ENCODE results near the gene CTAG1A. TPM values are rescaled to one million over a fixed set of nuclear protein-coding genes. Genes with fewer than 3 reads are reported as not detected.
"Not testable (repeated sequence)": the region's sequence is repeated elsewhere in the genome, so short reads cannot be mapped to it uniquely, and the experiment has no call there.

The CTAG1A gene
- polyA plus RNA-seq (2013, experiment 1 of 2): not detected
- polyA plus RNA-seq (2013, experiment 2 of 2): not detected

DNA sequence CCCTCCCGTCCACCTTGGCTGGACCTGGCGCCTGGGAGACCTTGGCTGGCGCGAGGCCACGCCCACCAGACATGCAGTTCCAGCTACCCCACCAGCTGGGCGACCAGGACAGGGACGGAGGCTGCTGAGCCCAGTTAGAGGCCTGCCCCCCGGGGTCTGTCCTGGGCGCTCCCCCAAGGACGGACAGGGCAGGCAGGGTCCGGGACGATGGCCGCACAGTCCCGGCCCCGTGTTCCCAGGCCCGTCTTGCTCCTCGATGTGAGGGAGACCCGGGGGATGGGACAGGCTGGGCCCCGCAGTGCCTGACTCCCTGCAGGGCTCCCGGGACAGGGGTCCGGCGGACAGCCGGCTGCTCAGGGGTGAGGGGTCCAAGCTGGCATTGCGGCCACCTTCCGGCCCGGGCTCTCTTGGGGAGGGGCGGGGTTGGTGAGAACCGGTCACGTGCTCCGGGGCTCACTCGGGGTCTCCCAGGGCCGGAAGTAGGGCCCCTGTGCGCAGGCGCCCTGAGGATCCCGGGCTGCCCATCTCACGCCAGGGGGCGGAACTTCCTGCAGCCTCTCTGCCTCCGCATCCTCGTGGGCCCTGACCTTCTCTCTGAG, at the start of gene CTAG1A:
TSS of gene CTAG1A (plus strand) at position 549 of the 599 bp plus-strand sequence. CDS start 74 bp downstream, outside the sequence.
- H3K79me2 ChIP-seq (ENCODE audit: control insufficient read depth, insufficient read depth, low read length); H3K27me3 ChIP-seq (ENCODE audit: insufficient read depth, low read length, poor library complexity); H4K5ac ChIP-seq (ENCODE audit: low read length); H3K4me1 ChIP-seq (ENCODE audit: control insufficient read depth, low read depth, low read length); H3K18ac ChIP-seq (ENCODE audit: low read length); DNase-seq; H2BK15ac ChIP-seq (replicated peaks; ENCODE audit: low read depth); H3K4me2 ChIP-seq (ENCODE audit: low read length); H4K8ac ChIP-seq (ENCODE audit: low read depth, low read length); H3K27ac ChIP-seq (ENCODE audit: low read depth, low read length); H2BK5ac ChIP-seq (ENCODE audit: low read length); H3K9ac ChIP-seq (ENCODE audit: low read length); H2BK120ac ChIP-seq (ENCODE audit: low read depth, low read length); H2AK5ac ChIP-seq (ENCODE audit: low read length); H3K4ac ChIP-seq (ENCODE audit: low read depth, low read length); H3K4me3 ChIP-seq (ENCODE audit: low read length); H3K36me3 ChIP-seq (ENCODE audit: control insufficient read depth, insufficient read depth, low read length); H3K23ac ChIP-seq (ENCODE audit: low read length); H3K56ac ChIP-seq (ENCODE audit: low read length); H3K79me1 ChIP-seq (ENCODE audit: low read length): not testable (repeated sequence)
- no CpG with 5 or more reads among the region's 39 CpGs for WGBS (ENCODE audit: extremely low coverage, insufficient coverage, low lambda C conversion rate)

DNA sequence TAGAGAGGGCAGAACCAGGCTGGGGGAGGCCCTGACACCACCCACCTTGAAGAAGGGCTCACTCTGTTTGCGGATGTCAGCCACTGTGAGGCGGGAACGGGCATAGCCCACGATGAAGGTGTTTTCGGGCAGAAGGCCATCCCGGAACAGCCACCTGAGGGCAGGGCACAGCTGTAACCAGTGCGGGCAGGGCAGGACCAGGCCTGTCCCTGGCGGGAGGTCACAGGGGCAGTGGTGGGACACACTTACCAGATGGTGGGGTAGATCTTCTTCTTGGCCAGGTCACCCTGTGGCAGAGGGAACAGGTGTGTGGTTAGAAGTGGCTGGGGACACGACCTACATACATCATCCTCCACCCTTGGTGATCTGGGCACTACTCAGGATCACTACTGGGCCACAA, 49.0 kb upstream of the CTAG1A start:
- Histone ChIP-seq H2BK120ac (ENCODE audit: low read depth, low read length) (no peak overlapping the region), H3K4me1 (ENCODE audit: control insufficient read depth, low read depth, low read length) (no peaks in the 10 kb centered on the region), H3K23ac (ENCODE audit: low read length) (no peak overlapping the region), H2BK15ac (replicated peaks; ENCODE audit: low read depth) (no peak overlapping the region), H3K9ac (ENCODE audit: low read length) (no peak overlapping the region), H2BK5ac (ENCODE audit: low read length) (no peak overlapping the region), H3K79me1 (ENCODE audit: low read length) (no peaks in the 10 kb centered on the region), H3K4me2 (ENCODE audit: low read length) (no peak overlapping the region), H4K8ac (ENCODE audit: low read depth, low read length) (no peak overlapping the region), H3K56ac (ENCODE audit: low read length) (no peak overlapping the region), H4K5ac (ENCODE audit: low read length) (no peak overlapping the region), H3K36me3 (ENCODE audit: control insufficient read depth, insufficient read depth, low read length) (no peaks in the 10 kb centered on the region), H3K79me2 (ENCODE audit: control insufficient read depth, insufficient read depth, low read length) (no peaks in the 10 kb centered on the region), H2AK5ac (ENCODE audit: low read length) (no peak overlapping the region), H3K4ac (ENCODE audit: low read depth, low read length) (no peak overlapping the region), H3K27ac (ENCODE audit: low read depth, low read length) (no peak overlapping the region), H3K27me3 (ENCODE audit: insufficient read depth, low read length, poor library complexity) (no peaks in the 10 kb centered on the region), H3K4me3 (ENCODE audit: low read length) (no peak overlapping the region), H3K18ac (ENCODE audit: low read length) (no peak overlapping the region)
- DNase-seq: no peak
- WGBS (ENCODE audit: extremely low coverage, insufficient coverage, low lambda C conversion rate): no CpG with 5 or more reads among the region's 9 CpGs

DNA sequence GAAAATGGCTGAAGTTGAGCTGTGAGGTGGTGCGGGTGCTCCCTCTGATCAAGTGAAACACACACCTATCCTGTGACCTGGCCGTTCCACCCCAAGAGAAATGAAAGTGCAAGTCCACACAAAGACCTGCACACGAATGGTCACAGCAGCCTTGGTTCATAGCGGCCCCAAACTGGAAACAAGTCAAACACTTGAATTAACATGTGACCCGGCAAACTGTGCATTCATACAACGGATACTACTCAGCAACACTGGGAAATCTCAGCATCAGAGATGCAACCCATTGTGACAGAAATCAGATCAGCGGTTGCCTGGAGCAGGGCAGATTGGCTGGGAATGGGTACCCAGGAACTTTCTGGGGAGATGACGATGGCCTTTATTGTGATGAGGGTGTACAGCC, 45.9 kb upstream of the CTAG1A start:
- H2BK5ac ChIP-seq (ENCODE audit: low read length): no peak overlapping the region
- H3K79me1 ChIP-seq (ENCODE audit: low read length): no peaks in the 10 kb centered on the region
- no peak overlapping the region for H4K5ac ChIP-seq (ENCODE audit: low read length)
- H3K4me3 ChIP-seq (ENCODE audit: low read length): no peak overlapping the region
- no peaks in the 10 kb centered on the region for H3K79me2 ChIP-seq (ENCODE audit: control insufficient read depth, insufficient read depth, low read length)
- H3K27ac ChIP-seq (ENCODE audit: low read depth, low read length): no peak overlapping the region
- no peak overlapping the region for H4K8ac ChIP-seq (ENCODE audit: low read depth, low read length)
- H2BK120ac ChIP-seq (ENCODE audit: low read depth, low read length): no peak overlapping the region
- H3K4me1 ChIP-seq (ENCODE audit: control insufficient read depth, low read depth, low read length): no peaks in the 10 kb centered on the region
- H3K4me2 ChIP-seq (ENCODE audit: low read length): no peak overlapping the region
- no peak overlapping the region for H3K4ac ChIP-seq (ENCODE audit: low read depth, low read length)
- no peak overlapping the region for H3K23ac ChIP-seq (ENCODE audit: low read length)
- no peak overlapping the region for H3K56ac ChIP-seq (ENCODE audit: low read length)
- WGBS (ENCODE audit: extremely low coverage, insufficient coverage, low lambda C conversion rate): no CpG with 5 or more reads among the region's 8 CpGs
- H3K9ac ChIP-seq (ENCODE audit: low read length): no peak overlapping the region
- no peak overlapping the region for H2BK15ac ChIP-seq (replicated peaks; ENCODE audit: low read depth)
- H2AK5ac ChIP-seq (ENCODE audit: low read length): no peak overlapping the region
- no peaks in the 10 kb centered on the region for H3K27me3 ChIP-seq (ENCODE audit: insufficient read depth, low read length, poor library complexity)
- no peaks in the 10 kb centered on the region for H3K36me3 ChIP-seq (ENCODE audit: control insufficient read depth, insufficient read depth, low read length)
- DNase-seq: no peak
- H3K18ac ChIP-seq (ENCODE audit: low read length): no peak overlapping the region

DNA sequence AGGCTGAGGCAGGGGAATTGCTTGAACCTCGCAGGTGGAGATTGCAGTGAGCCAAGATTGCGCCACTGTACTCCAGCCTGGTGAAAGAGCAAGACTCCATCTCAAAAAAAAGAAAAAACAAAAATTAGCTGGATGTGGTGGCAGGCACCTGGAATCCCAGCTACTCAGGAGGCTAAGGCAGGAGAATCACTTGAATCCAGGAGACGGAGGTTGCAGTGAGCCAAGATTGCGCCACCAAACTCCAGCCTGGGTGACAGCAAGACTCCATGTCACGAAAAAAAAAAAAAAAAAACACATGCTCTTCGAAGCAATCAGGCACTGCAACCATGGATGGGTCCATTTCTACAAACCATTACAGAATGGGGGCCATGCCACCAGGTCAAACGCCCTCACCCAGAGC, 44.6 kb upstream of the CTAG1A start:
- H3K79me1 ChIP-seq (ENCODE audit: low read length); H3K27ac ChIP-seq (ENCODE audit: low read depth, low read length); H2BK15ac ChIP-seq (replicated peaks; ENCODE audit: low read depth); H2BK120ac ChIP-seq (ENCODE audit: low read depth, low read length); H3K4me2 ChIP-seq (ENCODE audit: low read length); H3K18ac ChIP-seq (ENCODE audit: low read length); H3K56ac ChIP-seq (ENCODE audit: low read length); H2AK5ac ChIP-seq (ENCODE audit: low read length); H3K27me3 ChIP-seq (ENCODE audit: insufficient read depth, low read length, poor library complexity); H3K36me3 ChIP-seq (ENCODE audit: control insufficient read depth, insufficient read depth, low read length); H3K9ac ChIP-seq (ENCODE audit: low read length); DNase-seq; H3K4me3 ChIP-seq (ENCODE audit: low read length); H4K8ac ChIP-seq (ENCODE audit: low read depth, low read length); H3K4me1 ChIP-seq (ENCODE audit: control insufficient read depth, low read depth, low read length); H3K4ac ChIP-seq (ENCODE audit: low read depth, low read length); H3K23ac ChIP-seq (ENCODE audit: low read length); H4K5ac ChIP-seq (ENCODE audit: low read length); H3K79me2 ChIP-seq (ENCODE audit: control insufficient read depth, insufficient read depth, low read length); H2BK5ac ChIP-seq (ENCODE audit: low read length): not testable (repeated sequence)
- WGBS (ENCODE audit: extremely low coverage, insufficient coverage, low lambda C conversion rate): no CpG with 5 or more reads among the region's 7 CpGs

DNA sequence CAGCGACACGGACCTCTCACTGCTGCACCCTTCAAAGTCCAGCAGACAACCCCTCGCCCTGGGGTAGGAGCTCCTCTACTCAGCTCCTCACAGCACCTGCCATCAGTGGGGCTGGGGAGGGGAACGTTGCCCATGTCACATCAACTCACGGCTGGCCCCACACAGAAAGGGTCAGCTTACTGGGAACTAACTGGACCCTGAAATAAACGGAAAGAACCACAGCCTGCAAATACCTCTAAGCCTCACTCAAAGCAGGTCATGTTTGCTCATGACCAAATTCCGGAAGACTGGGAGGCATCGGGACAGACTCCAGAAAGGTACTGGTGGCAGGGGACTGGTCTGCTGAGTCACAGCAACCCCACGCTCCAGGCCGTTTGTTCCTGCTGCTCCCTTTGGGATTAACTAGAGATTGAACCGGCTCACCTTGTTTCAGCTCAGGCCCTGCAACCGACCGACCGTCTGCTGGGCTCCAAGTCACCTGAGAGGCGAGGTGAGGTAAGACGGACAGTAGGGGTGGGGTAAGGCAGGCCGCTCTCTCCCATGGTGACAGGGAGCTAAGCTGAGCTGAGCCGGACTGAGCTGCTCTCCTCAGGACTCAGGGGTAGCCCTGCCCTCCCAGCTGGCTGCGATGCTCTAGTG, 43.9 kb upstream of the CTAG1A start:
- no CpG with 5 or more reads among the region's 19 CpGs for WGBS (ENCODE audit: extremely low coverage, insufficient coverage, low lambda C conversion rate)
- Histone ChIP-seq H2BK5ac (ENCODE audit: low read length) (no peak overlapping the region), H3K23ac (ENCODE audit: low read length) (no peak overlapping the region), H3K36me3 (ENCODE audit: control insufficient read depth, insufficient read depth, low read length) (no peaks in the 10 kb centered on the region), H3K27me3 (ENCODE audit: insufficient read depth, low read length, poor library complexity) (no peaks in the 10 kb centered on the region), H2BK120ac (ENCODE audit: low read depth, low read length) (no peak overlapping the region), H3K9ac (ENCODE audit: low read length) (no peak overlapping the region), H3K27ac (ENCODE audit: low read depth, low read length) (no peak overlapping the region), H3K4ac (ENCODE audit: low read depth, low read length) (no peak overlapping the region), H3K56ac (ENCODE audit: low read length) (no peak overlapping the region), H2AK5ac (ENCODE audit: low read length) (no peak overlapping the region), H4K8ac (ENCODE audit: low read depth, low read length) (no peak overlapping the region), H3K79me1 (ENCODE audit: low read length) (no peaks in the 10 kb centered on the region), H3K4me2 (ENCODE audit: low read length) (no peak overlapping the region), H3K18ac (ENCODE audit: low read length) (no peak overlapping the region), H3K4me3 (ENCODE audit: low read length) (no peak overlapping the region), H4K5ac (ENCODE audit: low read length) (no peak overlapping the region), H3K79me2 (ENCODE audit: control insufficient read depth, insufficient read depth, low read length) (no peaks in the 10 kb centered on the region), H2BK15ac (replicated peaks; ENCODE audit: low read depth) (no peak overlapping the region), H3K4me1 (ENCODE audit: control insufficient read depth, low read depth, low read length) (no peaks in the 10 kb centered on the region)
- no peak for DNase-seq

DNA sequence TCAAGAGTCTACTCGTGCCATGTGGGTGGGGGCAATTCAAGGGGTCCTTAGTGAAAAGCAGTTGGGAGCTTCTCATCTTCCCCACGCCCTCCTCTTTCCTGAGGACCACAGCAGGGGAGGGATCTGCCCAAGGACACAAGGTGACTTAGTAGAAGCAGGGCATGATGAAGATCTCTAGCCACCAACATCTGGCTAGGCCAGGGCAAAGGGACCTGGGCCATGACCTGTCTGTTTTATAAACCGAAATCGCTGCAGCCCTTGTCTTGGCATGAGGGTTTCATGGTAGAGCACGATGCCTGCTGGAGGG, 43.4 kb upstream of the CTAG1A start:
- H2BK15ac ChIP-seq (replicated peaks; ENCODE audit: low read depth): no peak overlapping the region
- no peak overlapping the region for H4K8ac ChIP-seq (ENCODE audit: low read depth, low read length)
- no peak overlapping the region for H3K4me3 ChIP-seq (ENCODE audit: low read length)
- no peaks in the 10 kb centered on the region for H3K27me3 ChIP-seq (ENCODE audit: insufficient read depth, low read length, poor library complexity)
- no peaks in the 10 kb centered on the region for H3K36me3 ChIP-seq (ENCODE audit: control insufficient read depth, insufficient read depth, low read length)
- no peak overlapping the region for H3K23ac ChIP-seq (ENCODE audit: low read length)
- H3K79me1 ChIP-seq (ENCODE audit: low read length): no peaks in the 10 kb centered on the region
- H3K18ac ChIP-seq (ENCODE audit: low read length): no peak overlapping the region
- WGBS (ENCODE audit: extremely low coverage, insufficient coverage, low lambda C conversion rate): no CpG with 5 or more reads among the region's 5 CpGs
- H2AK5ac ChIP-seq (ENCODE audit: low read length): no peak overlapping the region
- no peak overlapping the region for H2BK120ac ChIP-seq (ENCODE audit: low read depth, low read length)
- H4K5ac ChIP-seq (ENCODE audit: low read length): no peak overlapping the region
- H3K79me2 ChIP-seq (ENCODE audit: control insufficient read depth, insufficient read depth, low read length): no peaks in the 10 kb centered on the region
- no peak overlapping the region for H3K27ac ChIP-seq (ENCODE audit: low read depth, low read length)
- H3K4me2 ChIP-seq (ENCODE audit: low read length): no peak overlapping the region
- H3K4ac ChIP-seq (ENCODE audit: low read depth, low read length): no peak overlapping the region
- no peak for DNase-seq
- H2BK5ac ChIP-seq (ENCODE audit: low read length): no peak overlapping the region
- no peaks in the 10 kb centered on the region for H3K4me1 ChIP-seq (ENCODE audit: control insufficient read depth, low read depth, low read length)
- H3K9ac ChIP-seq (ENCODE audit: low read length): no peak overlapping the region
- H3K56ac ChIP-seq (ENCODE audit: low read length): no peak overlapping the region

Data from mesendoderm (in vitro differentiated cells).